Measurements from ENCODE around the gene LRPPRC.

The LRPPRC gene

DNA sequence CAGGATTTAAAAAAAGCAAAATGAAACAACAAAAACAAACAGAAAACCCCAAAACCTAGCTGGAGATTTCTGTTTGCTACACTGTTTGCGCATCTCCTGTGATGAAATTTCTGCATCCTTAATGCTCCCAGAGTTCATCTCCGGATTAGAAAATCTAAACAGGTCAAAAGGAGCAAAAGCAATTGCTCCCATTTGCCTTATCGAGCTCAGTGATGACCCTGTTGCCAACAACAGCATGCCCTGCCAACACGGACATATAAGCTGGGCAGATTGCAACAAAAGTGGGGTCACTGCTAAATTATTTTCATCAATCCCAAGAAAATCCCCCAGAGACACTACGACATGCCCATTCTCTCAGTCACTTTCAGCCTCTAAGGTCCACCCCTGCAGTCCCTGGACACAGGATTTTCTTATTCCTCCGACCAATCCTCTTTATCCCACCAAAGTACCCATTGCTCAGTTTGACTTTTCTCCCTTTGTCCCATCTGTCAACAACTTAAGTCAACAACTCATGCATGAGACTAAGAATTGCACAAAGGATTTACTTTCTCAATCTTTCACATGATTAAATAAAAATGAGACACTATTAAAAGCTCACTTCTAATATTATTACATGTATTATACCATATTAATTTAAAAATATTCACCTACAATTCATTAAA is 89.2 kb downstream of the LRPPRC start:
- DNase-seq, result no peak

DNA sequence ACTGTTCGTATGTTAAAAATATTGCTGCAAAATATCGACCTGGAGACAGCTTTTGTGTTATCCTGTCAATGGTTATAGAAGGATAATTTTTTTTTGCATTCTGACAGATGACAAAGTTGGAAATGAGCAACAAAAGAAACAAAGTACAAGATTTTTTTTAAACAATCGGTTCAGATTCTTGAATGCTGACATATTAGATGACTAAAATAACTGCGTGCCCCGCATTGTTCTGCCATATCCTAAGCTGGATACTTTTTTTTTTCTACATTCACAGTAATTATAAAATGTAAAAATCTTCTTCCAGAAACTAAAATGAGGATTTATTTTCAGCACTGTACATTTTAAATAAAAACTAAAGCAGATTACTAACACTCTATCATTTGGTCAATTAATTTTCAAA is 89.9 kb downstream of the LRPPRC start:
- DNase-seq, result no peak

DNA sequence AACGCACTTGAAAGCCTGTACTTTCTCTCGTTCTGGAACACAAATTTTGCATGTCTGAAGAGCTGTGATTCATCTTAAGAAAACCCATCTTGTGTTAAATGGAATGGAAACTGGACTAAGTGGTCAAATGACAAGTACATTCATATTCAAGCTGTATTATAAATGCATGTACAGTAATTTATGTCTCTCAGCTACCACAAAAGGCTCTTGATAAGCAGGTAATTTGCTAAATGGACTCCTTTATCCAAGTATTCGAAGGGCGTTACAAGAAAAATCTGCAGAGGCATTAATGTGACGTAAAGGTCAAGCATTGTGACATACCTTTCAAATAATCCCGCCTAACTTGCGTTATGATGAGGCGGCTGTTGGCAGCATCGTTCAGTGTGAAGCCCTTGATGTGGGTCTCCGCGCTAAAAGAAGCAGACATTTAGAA is 90.4 kb downstream of the LRPPRC start:
- DNase-seq, result no peak

DNA sequence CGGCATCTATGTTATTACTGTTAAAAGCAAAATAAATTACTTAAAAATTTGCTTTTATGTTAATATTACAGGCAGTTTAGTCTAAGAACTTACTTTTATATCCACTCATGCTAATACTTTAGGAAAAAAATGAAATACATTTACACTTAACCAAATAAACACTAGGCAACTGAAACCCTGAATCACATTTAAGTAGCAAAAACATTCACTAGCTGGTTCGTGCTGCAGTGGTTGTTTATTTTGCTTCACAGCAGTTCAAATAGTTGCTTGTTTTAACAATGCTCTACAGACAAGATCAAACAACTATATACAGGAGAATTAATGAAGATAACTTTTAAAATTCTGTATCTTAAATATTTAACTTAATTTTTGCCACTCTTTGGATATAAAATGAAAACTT is 96.2 kb downstream of the LRPPRC start:
- DNase-seq, result no peak

DNA sequence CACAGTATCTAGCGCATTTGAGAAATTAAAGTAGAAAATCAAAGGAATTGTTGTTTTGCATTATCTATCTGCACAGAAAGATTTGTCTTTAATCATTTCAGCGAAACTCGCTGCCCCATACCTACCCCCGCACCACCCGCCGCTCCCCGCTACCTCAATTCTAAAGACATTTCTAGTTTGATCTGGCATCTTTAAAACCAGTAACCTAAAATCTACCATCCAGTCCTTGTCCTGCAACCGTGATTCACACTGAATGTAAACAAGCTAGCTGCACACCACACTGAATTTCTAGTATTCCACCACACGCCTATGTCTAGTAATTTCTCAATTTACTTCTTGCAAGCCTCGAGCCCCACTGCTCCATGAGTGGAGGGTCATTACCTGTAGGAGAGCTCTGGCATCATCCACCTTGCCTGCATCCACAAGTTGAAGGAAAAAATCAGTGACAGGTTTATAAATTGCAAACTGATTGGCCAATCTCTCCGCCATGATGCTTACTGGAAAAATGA is 96.9 kb downstream of the LRPPRC start:
- no peak for DNase-seq

DNA sequence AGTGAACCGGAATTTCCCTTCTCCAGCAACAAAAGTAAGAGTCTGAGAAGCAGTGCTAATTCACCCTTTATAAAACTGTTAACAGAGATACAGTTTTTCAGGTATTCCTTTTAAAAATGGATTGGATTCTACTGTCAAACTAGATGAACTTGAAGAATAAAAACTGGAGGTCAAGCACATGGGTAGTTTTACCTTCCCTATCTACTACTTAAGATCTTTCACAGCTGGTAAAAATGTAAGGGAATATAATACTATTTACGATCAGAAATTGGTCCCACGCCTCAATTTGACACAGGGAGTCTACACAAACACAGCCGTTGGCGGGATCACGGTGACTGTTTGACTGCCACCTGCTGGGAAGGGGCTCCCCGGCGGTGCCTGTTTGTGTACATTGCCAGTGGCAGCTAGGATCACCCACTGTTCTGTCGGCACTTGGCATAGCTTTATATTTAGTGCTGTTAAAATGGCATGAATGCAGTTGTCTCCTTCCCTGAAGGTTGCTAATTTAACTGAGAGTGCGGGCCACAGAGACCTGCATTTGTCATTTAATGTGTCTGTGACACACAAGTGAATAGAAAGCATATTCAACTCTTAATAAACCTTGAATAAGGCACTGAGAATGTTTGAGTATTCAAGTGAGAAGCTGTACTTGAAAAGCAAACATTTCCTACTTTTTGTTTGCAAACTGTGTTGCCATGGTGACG is 97.5 kb downstream of the LRPPRC start:
- DNase-seq, result no peak

DNA sequence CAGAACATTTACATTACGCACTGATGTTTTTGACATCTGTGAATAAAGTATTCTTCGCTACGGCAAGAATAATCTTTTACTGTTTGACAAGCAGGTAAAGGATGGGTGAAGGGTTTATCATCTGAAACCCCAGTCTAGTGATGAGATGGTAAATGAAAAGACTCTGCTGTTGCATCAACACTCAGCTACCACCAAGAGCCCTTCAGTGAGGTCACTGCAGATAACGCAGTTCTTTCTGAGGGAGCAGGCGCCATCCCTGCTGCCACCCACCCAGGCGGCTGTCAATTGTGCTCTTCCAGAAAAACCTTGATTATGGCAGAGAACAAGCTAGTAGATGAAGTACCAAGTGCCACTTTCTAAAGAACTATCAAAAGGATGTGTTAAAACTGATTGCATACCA is 98.3 kb downstream of the LRPPRC start:
- DNase-seq, result no peak

DNA sequence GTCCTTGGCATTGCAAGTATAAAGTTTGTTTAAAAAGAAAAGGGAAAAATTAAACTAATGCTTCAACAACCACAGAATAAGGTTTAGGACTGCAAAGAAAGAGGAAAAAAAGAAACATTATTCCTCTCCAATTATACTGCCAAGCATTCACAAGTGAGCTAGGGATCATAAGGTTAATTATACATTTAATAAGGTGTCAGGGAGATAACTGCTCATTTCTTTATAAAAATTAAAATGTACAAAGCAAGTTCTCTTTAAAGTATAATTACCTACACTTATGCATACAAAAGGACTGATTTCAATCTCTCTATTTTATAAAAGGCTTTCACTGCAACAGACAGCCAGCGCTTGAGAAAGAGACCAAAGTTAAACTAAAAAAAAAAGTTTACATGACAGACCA is 98.9 kb downstream of the LRPPRC start:
- no peak for DNase-seq

DNA sequence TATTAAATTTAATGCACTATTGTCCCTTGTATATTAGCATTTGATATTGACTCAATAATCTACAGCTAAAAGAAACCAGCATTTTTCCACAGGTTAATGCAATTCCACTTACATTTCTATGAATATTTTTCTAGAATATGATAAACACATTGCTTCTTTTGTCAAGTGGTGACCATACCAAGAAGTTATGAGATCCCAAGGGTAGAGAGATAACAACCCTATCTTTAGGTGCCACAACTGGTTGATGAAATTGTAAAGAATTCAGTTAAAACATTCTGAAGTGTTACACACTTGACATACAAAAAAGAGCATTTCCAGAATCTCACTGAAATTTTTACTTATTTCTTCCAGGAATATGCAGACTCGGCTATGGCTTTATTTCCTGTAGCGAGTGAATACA is 101.0 kb downstream of the LRPPRC start:
- no peak for DNase-seq

DNA sequence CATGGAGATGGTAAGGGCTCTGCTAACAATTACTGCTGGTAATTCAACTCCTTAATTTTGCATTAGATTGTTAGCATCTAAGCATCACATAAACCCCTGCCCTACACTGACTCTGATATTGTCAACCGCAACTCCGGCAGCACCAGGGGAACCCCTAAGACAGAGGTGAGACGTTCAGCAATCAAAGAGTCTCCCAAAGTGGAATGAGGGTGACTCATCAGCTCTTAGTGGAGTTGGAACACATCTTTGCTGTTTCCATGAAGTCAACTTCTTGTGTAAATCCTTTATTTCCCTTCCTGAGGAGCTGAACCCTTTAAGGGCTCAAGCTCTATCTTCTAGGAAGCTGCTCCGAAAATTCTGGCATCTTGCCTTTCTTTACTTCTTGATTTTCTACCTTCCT is 104.9 kb downstream of the LRPPRC start:
- DNase-seq, result no peak

DNA sequence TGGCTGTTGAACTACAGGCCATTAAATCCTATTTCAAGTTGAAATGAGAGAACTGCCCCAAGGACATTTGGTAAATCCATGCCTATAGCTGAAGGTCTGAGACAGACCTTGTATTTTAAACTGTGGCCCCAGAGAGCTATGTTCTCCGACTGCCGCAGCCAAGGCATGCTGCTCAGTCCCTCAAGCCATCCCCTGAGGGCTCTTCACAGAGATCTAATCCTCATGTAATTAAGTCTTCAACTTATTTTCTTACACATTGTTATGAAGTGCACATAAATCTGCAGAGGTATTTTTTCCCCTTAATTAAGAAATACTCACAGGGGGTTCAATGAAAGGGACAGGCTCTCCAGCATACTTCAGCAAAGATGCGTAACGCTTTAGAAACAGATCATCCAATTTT is 106.4 kb downstream of the LRPPRC start:
- DNase-seq, result no peak

DNA sequence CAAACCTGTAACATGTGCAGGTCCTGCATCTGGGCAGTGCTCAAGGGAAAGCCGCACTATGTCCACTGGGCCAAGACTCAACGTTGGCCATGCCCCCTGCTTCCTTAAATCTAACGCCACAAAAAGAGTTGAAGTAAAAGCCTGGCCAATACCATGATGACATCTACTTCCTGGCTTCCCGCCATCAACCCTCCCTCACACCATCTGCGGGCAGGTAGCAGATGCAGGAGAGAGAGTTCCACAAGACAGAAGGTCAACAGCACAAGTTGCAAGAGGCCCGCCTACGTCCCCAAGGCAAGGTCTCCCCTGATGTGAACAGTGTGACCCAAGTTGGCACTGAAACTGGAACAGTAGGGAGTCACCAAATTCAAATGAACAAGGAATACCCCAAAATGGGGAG is 108.6 kb downstream of the LRPPRC start:
- no peak for DNase-seq

DNA sequence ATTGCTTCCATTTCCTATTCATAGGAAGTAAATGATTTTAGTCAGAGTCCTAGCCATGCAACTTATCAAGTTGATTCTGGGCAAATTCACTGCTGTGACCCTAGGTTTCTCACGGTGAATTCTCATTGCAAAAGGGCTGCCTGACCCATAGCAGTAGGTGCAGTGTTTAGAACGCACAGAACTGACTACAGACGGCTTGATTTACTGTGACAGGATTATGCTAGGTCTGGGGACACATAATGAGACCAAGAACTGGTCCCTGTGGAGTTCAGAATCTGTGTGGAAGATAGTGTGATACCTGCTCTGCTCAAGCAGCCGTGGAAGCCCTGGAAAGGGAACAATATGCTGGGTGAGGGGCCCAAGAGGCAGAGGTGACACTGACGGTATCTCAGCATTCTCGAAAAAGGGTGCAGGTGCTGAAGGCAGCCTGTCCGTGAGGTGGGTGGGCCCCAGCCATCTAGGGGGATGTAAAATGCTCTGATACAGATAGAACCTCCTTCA is 110.6 kb downstream of the LRPPRC start:
- no peak for DNase-seq

DNA sequence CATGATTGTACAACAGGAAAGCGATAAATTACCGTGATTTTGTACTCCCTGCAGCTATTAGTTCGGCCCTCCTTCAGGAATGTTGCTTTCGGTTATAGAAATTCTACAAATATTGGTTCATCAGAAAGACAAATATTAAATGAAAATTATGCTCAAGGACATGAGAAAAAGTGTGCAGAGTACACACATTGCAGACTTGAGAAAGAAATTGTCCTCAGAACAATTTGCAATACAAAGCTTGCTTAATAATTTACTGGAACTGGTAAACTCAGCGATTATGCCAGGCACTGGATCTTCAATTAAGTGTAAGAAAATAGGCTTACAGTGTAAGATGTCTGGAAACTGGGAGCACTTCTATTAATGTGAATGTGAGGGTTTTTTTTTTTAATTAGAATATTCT is 111.1 kb downstream of the LRPPRC start:
- DNase-seq, result no peak

DNA sequence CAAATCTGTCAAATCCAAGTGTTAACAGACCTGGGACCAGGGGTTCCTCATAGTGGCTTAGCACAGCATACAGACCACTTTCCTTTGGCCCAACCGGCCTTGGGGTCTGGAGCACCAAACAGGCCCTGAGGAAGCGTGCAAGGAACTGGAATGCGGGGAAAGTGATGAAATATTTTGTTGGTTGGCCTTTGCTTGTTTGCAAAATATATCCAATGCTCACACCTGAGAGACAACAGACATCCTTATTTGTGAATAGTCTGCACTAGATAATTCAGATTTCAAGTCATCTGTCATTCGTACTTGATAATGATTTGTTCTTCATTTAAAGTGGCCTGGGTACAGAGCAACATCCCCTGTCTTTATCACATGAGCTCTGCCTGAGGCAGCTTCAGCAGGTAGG is 113.5 kb downstream of the LRPPRC start:
- no peak for DNase-seq

DNA sequence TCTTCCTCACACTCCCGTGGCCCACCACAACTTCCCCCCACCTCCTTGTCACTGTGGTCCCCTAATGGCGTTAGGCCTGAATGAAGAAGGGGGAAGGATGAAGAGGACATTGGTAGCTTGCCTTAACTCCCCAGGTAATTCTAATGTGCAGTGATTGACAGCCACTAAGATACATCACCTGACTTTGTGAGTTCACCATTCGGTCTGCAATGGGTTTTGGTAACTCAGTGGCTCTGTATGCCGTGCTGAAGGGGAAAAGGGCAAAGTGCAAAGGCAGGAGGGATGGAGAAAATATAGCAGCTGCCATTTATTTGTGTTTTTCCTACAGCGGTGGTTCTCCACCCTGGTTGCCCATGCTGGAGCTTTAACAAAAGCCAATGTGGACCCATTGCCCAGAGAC is 114.8 kb downstream of the LRPPRC start:
- DNase-seq, result no peak

DNA sequence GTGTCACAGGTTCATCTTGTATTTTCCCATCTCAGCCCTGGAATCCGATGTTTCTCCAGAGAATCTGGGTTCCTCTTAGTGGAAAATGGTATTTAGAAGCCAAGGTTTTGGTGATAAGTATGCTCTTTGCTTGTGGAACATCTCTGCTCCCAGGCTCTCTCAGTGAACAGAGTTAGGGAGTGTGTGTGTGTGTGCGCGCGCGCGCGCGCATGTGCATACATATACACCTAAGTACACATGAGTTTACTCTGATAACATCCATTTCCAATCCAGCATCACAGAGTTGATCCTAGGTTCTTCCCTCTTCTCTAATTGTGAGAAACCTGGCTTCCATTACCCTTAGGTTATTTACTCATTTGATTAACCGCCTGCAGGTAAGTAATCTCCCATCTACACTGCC is 115.3 kb downstream of the LRPPRC start:
- DNase-seq, result no peak

DNA sequence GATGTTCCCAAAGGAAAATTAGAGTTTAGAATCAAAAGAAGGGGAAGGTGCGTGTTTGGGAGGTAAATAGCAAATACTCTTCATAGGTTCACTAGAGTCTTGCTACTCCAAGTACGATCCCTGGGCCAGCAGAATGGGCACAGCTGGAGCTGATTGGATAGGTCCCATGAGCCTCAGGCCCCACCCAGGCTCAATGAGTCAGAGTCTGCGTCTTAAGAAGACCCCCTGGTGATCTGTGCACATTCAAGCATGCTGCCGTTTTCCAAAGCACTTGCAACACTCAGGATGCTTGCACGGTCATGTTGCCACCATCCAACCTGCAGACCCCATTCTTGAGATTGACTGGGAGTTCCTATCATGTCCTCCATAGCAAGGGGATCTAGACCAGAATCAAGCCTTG is 116.5 kb downstream of the LRPPRC start:
- DNase-seq, result no peak

DNA sequence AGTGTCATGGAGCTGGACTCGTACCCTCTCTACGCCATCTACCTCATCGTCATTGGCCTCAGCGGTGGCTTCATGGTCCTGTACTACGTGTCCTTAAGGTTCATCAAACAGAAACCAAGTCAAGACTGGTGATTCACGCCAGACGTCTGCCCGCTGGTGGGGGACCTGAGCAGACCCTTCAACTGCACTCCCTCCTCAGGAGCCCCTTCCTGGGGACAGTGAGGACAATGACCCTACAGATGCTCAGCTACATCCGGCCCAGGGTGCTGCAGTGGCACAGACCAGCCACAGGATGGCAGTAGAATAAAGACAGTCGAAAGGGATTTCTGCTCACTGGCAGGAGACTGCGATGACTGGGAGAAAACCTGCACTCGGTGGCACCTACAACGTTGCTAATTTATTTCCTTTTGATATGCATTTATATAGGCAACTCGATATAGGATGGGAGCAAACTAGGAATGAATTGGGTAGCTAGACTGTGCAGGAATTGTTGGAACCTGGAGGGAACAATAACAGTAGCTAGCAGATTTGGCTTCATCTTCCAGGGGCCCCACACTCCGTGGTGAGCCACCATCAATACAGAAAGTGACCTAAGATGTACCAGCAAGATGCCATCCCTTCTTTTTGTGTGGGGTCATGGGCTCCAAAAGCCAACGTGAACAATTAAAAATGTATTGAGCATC is 117.9 kb downstream of the LRPPRC start:
- DNase-seq, result peak; percentile 3

DNA sequence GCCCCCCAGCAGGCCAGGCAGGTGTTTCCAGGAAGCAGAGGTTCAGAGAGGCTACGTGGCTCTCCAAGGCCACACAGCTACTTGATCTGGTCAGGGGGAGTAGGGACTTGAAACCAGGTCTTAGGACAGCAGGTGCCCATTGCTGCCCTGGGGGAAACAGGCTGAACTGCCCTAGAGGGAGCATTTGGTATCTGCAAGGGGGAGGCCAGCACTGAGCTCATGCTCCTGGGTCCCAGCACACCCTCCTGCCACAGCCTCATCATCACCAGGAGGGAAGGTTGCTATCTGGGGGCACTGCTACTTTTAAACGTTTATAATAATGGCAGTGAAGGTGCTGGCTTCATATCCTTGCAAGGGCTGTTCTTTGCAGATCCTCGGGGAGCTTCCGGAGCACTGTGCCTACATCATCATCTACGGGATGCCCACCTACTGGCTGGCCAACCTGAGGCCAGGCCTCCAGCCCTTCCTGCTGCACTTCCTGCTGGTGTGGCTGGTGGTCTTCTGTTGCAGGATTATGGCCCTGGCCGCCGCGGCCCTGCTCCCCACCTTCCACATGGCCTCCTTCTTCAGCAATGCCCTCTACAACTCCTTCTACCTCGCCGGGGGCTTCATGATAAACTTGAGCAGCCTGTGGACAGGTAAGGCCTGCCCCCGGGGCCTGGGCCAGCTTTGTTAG is 120.9 kb downstream of the LRPPRC start:
- no peak for DNase-seq

DNA sequence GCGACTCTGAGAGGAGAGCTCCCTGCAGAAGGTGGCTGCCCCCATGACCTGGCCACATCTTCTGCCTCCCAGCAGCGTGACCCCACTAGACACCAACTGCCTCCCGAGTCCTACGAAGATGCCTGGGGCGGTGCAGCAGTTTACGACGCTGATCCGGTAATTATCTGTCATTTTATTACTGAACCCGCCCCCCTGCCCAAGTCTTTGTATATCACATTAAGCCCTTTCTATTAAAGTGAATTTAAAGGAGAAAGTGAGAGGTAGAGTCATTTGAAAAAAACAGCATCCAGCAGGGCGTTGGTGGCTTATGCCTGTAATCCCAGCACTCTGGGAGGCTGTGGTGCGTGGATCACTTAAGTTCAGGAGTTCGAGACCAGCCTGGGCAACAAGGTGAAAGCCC is 123.6 kb downstream of the LRPPRC start:
- no peak for DNase-seq

DNA sequence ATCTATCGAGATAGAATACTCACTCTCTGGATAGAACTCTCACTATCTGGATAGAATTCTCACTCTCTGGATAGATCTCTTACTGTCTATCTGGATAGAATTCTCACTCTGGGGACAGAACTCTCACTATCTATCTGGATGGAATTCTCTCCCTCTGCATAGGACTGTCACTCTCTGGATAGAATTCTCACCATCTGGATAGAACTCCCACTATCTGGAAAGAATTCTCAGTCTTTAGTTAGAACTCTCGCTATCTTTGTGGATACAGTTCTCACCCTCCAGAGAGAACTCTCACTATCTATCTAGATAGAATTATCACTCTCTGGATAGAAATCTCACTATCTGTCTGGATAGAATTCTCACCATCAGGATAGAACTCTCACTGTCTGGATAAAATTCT is 140.5 kb downstream of the LRPPRC start:
- no peak for DNase-seq

DNA sequence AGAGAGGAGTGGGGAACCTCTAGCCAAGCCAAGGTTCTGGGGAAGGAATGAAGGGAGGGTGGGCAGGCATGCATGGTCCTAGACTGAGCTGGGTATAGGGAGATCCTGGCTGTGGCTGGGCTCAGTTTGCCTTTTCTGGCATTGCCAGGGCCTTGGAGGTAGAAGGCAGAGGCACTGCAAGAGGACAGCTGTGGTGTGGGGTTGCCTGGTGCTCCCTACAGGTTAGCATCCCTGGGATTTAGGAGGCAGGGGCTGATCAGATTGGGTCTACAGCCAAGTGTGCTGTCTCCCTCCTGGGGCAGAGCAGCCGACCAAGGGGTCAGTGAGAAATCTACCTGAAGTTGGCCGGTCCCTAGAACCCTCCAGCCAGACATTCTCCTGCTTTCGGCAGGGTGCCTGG is 141.1 kb downstream of the LRPPRC start:
- DNase-seq, result no peak
